Femur (tissue), 1 donor: ENCODE data around the gene SPATA31C1.
"Not testable (repeated sequence)": the region's sequence is repeated elsewhere in the genome, so short reads cannot be mapped to it uniquely, and the experiment has no call there.

Experiments
- DNase-seq: peaks from one replicate; pipeline ENCODE4 v3.0.0-alpha.2; 2017

Gene SPATA31C1

DNA sequence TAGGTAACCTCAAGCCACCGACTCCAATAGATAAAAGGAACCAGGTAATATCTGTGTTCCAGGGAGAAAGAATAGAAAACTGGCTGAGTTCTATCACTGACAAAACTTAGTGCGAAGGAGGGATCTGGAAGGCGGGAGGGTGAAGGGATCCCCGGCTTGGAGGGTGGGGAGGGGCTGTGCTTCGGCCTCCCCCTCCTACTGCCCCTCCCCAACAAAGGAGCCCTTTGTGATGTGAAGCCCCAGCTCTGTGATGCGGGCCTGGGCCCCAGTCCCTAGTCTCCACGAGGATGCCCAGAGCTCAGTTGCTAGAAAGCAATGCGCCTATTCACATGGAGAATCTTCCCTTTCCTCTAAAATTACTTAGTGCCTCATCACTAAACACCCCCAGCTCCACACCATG is at the start of gene SPATA31C1:
Gene SPATA31C1 (plus strand): TSS at position 301 of the 400 bp plus-strand sequence.
- not testable (repeated sequence) for DNase-seq

DNA sequence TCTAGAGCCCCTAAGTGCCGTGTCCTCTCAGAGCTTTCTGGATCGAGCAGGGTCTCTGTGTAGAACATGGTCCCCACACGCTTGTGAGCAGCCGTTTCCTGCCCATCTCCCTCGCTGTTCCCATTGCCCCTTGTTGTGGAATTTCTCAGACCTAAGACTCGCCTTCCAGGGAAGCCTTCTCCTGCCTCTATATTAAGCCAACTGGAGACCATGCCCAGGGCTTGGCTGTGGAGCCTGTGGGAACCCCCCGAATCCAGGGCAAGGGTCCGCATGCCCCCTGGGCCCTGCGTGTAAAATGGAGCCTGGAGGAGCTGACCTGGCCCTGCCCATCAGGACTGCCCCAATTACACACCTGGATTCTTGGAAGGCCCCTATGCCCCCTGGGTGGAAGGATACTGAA is 49.6 kb upstream of the SPATA31C1 start:
- no peak for DNase-seq

DNA sequence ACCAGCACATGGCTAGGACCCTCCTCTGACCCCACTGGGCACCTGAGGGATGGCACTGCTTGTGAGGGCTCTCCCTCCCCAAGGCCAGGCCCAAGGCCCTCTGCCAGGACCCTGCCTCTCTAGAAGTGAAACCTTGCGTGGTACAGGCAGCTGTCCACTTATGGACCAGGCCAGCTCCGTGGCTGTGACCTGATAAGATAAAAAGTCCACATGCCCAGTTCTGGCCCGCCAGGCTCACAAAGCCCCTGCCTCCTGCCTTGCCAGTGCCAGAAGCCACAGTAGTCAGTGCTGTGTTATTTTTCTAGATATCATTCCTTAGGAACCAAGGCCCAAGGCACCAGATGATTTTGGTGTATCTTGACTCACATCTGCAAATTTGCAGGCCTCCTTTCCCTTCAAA is 49.1 kb upstream of the SPATA31C1 start:
- no peak for DNase-seq

DNA sequence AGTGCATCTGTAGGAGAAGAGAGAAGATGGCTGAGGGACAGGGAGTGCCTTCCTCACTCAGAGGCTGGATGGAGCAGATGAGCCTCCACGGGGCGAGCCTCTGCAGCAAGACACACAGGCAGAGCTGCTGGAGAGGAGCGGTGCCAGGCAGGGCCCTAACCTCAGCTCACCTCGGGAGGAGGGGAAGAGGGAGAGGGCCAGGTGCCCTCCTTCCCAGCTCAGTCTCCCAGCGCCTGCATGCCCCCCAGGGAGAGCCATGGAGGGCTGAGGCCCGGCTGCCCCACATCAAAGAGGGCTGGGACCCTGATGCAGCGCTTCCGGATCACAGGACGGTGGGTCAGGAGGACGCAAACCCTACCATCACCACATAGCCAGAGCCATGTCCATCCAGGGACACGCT is 48.7 kb upstream of the SPATA31C1 start:
- DNase-seq, result no peak

DNA sequence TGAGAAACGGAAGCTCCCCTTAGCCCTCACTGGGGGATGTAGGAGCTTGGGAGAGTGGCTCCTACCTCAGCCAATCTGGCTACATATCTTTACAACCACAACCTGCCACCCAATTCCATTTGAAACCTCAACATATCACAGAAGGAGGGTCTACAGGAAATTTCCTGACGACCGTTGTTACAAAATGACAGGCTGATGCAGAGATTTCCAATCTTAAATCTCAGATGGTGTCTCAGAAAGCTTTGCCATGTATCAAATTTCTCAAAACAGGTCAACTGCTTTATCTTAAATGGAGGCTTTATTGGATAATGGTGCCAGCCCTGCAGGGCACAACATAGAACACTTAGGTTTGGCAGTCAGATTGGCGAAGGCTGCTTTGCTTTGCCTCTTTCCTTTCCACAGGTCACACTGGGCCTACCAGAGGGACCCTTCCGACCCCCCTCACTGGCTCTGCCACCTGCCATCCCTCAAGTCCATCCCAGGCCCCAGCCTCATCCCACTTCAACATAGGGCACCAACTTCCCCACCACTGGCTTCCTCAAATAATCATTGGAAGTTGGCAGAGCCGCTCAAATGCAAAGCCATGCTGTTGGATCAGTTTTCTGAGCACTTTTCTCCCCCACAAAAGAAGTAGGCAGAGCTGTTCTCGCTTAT is 46.2 kb upstream of the SPATA31C1 start:
- no peak for DNase-seq

DNA sequence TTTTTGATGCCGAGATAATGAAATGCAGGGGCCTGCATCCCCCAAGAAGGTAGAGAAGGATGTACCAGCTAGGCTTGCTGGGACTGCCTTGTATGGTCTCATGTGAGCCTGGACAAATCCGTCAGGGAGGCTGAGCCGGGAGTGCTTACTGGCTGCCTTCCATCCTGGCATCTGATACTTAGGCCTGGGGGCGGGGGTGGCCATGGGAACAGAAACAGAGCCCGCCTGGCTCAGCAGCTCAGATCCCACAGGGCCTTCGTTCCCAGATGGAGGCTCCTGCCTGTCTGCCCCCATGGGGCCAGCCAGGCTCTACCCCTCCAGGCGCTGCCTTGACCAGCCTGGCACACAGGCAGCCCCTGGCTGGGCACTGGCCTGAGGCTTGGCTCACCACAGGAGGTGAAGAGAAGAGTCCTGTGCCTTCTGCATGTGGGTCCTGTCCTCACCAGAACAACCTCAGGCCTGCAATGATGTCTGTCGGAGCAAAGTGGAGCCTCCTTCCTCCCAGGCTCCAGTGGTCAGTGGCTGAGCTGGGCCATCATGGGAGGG is 45.6 kb upstream of the SPATA31C1 start:
- DNase-seq, result peak; percentile 53

DNA sequence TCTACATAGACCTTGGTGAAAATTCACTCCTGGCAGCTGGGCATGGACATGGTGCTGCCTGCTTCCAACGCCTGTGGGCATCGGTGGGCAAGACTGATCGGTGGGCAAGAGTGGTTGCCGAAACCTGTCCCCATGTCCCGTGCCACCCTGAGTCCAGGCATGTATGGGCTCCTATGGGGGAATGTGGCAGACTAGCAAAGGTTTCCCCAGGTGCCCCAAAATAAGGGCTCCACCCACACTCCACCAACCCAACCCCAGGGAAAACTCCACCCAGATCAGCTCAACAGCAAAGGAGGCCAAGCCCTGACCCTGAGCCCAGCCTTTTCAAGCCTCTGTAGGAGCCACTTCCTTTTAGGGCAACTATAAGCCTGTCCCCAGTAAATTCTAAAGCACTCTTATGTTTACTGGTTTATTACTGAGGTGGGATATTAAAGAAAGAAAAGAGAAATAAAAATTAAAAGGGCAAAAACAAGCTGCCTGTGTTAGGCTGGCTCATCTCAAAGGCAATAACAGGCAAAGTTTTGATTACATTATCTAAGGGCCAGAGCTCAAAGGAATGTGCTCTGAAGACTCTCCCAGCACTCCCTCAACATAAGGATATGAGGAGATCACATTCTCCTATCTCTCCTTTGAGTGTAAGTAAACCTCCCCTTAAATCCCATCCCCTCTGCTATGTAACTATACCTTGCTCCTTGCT is 44.0 kb upstream of the SPATA31C1 start:
- no peak for DNase-seq

DNA sequence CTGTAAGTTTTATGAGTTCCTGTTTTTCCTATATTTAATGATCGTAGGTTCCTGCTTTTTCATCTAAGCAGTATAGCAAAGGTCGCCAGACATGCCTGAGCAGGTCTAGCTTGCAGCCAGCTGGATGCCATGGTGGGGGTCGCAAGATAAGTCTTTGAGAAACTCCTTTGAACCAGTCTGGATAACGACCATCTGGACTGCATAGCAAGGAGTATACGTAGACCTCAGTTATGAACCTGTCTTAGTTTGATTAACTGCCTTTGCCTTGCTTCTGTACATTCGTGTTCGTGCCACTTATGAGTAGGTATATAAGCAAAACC is 43.5 kb upstream of the SPATA31C1 start:
- DNase-seq, result no peak

DNA sequence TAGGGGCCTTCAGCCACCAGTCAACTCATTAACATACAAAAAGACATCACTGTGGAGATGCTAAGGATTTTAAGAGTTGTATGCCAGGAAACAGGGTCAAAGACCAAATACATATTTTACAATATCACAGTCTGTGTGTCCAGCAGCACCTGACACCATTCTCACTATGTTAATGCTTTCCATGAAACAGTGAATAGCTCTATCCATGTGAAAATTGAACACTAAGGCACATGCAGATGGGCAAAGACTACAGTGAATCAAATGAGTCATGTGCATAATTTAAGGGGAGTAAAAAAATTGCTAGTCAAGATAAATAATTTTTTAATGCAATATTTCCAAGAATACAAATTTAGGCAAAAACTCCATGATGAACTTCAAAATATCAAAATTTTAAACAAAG is 42.7 kb upstream of the SPATA31C1 start:
- DNase-seq, result no peak

DNA sequence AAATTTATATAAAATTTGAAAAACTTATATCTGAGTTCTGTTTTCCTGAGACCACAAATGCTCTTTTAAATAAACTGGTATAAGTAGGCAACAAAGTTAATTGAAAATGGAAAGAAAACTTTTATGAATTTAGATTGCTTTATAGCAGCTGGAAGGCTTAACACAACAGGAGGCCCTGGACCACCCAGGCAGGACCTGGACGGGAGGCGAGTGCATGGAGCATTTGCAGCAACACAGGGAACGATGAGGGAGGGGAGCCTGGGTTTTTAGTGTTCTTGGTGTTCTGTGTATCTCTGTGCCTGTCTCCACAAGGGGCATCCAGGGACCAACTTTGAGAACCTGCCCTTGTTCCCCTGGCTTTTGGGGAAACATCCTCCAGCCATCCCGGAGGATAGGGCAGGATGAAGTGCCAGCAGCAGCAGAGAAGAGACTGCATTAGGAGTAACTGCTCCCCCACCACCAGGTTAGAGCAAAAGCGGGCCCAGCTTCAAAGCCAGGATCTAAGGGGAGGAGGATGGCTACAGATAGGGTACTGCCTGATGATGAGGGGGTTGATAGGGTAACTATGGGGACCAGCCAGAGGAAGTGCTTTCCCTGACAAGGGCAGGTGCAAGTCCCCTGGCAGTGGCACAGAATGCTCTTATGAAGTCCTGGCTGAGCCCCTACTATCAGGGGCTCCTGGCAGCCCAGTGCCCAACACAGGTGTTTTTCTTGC is 41.8 kb upstream of the SPATA31C1 start:
- DNase-seq, result peak; percentile 34

DNA sequence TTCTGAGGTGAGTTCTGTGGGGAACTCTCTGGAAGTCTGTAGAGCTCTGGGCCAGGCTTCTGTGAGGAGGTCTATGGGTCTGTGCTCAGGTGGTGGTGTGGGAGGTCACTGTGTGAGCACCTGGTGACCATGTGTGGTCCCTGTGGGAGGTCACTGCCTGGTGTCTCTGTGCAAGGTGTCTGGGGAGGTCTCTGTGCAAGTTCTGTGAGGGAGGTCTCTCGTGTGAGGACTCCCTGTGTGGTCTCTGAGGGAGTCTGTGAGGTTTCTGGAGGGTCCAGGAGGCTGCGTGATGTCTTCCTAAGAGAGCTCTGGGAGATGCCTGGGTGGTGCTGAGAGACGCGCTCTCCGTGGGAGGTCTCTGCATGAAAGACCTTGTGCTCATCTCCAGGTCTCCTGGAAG is 41.1 kb upstream of the SPATA31C1 start:
- peak; percentile 8 for DNase-seq

DNA sequence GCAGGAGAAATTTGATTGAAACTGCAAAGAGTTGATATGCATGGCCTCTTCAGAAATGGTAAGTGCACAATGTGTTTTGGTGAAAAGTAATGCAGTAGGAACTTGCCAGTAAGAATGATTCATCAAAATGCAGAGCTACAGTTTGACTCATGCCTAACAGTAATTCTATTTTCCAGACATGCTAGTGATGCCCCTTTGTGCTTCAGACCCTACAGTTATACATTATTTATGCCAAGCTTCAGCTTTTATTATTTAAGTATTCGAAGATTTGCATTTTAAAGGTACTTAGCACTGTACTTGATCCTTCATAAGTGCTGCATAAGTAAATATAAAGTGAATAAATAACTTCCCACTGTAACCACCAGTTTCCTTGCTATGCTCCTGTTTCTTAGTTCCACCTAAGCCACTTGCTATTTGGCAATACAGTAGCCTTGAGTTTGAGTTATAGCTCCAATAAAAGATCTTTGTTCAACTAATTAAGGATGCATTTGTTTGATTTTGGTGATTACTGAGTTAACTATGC is 38.7 kb upstream of the SPATA31C1 start:
- DNase-seq, result no peak

DNA sequence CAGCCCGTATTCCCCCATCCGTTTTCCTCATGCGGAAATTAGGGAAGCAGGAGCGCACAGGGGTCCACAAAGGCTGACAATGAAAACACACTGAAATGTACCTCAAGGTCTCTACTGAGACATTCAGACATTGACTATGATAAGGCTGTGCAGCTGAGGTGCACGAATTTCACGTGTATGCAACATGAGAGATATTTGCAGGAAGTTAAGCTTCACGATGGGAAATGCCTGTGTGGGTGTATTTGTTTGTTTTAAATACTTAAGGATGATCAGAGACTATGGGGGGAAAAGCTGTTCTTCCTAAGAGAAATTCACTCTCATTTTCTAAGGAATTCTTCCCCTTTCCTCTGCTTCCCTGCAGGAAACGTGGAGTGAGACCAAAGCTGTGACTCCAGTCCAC is 37.6 kb upstream of the SPATA31C1 start:
- DNase-seq, result no peak

DNA sequence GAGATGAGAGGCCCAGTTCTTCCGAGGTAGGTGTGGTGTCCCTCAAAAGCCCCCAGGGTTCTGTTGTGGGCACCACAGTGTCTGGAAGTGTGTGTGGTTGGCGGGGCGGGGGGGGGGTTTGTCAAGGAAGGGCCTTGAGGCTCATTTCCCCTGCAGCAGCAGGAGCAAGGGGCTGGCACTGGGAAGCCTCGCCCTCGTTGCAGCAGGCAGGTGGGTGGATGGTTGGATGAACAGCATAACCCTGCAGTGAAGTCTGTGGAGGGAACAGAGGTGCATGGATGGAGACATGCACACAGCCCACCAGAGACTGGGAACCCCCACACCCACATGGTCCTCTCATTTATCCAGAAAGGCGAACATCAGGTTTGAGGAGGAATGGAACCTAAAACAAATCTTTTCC is 37.1 kb upstream of the SPATA31C1 start:
- no peak for DNase-seq

DNA sequence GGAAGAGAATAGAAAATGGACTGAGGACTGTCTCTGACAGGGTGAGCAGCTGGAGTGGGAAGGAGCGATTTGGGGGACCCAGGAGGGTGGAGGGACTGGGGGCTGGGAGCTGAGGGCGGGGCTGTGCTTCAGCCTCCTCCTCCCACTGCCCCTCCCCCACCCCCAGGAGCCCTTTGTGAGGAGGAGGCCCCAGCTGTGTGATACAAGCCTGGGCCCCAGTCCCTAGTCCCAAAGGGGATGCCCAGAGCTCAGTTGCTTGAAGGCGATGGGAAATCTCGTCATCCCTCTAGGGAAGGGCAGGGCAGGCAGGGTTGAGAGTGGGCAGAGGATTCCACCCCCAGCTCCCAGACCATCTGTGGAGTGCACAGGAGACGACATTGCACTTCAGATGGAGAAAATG is 35.1 kb upstream of the SPATA31C1 start, which contains the start of gene SPATA31E1:
Gene SPATA31E1 (plus strand): TSS at position 251 of the 400 bp plus-strand sequence. CDS start 15 bp downstream, at position 266.
- DNase-seq, result peak; percentile 15

DNA sequence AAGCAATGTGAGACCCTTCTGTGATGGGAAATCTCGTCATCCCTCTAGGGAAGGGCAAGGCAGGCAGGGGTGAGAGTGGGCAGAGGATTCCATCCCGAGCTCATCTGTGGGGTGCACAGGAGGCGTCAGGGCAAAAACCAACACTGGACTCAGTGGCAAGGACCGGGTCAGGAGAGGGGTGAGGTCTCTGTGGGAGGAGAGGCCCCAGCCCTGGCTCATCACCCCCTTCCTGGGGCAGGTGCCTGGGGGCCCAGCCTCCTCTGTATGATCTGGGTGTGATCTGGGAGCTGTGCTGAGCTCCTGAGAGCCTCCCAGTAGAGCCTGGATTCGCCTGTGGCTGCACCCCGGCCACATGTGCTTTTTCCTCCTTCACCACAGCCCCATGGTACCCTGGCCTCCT is 34.5 kb upstream of the SPATA31C1 start:
- peak; percentile 8 for DNase-seq

DNA sequence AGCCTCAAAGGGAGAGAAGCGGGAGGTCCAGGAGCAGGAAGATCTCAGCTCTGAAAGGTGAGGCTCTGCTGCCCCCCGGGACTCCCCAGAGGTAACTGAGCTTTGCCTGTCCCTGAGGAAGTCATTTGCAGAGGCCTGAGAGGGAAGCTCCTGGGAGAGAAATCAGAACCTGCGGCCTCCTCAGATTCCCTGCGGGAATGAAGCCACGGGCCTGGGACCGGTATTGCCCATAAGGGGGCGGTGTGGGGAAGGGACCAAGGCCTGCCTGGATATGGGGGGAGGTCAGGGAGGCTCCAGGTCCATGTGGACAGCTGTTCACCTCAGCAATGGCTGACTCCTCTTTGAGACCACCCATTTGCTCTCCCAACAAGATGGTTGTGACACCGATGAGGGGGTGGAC is 33.8 kb upstream of the SPATA31C1 start:
- DNase-seq, result no peak

DNA sequence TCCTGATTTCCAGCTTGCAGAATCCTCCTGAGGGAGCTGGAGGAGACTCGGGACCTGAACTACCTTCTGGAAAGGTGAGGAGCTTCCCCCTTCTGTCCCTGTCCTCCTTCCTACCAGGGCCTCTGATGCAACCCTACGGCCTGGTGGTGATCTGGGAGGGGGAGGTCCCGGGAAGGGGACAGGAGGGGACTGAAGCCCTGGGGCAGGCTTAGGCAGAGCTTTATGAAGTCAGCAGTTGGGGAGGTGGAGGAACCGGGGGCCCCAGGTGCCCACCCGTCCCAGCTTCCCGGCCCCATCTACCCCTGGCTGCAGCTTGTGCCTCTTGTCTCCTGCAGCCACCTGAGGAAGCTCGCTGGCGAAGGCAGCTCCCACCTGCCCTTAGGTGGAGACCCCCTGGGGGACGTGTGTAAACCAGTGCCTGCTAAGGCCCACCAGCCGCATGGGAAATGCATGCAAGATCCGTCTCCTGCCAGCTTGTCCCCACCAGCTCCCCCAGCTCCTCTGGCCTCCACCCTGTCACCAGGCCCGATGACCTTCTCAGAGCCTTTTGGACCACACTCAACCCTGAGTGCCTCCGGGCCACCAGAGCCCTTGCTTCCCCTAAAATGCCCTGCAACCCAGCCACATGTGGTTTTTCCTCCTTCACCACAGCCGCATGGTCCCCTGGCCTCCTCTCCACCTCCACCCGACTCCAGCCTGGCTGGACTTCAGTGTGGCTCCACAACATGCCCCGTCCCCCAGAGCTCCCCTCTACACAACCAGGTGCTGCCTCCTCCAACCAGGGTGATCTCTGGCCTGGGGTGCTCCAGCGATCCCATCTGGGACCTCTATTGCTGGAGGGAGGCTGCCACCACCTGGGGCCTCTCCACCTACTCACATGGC is 32.9 kb upstream of the SPATA31C1 start:
- DNase-seq, result no peak

DNA sequence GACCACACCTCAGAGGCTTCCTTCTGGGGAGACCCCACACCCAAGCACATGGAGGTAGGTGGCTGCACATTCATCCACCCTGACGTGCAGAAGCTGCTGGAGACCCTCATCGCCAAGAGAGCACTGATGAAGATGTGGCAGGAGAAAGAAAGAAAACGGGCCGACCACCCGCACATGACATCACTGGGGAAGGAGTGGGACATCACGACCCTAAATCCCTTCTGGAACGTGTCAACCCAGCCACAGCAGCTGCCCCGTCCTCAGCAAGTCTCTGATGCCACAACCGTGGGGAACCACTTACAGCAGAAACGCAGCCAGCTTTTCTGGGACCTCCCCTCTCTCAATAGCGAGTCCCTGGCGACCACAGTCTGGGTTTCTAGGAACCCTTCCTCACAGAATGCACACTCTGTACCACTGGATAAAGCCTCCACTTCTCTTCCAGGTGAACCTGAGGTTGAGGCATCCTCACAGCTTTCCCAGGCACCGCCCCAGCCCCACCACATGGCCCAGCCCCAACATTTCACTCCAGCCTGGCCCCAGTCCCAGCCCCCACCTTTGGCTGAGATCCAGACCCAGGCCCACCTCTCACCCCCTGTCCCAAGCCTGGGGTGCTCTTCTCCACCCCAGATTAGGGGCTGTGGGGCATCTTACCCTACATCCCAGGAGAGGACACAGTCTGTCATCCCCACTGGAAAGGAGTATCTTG is 32.1 kb upstream of the SPATA31C1 start:
- no peak for DNase-seq

DNA sequence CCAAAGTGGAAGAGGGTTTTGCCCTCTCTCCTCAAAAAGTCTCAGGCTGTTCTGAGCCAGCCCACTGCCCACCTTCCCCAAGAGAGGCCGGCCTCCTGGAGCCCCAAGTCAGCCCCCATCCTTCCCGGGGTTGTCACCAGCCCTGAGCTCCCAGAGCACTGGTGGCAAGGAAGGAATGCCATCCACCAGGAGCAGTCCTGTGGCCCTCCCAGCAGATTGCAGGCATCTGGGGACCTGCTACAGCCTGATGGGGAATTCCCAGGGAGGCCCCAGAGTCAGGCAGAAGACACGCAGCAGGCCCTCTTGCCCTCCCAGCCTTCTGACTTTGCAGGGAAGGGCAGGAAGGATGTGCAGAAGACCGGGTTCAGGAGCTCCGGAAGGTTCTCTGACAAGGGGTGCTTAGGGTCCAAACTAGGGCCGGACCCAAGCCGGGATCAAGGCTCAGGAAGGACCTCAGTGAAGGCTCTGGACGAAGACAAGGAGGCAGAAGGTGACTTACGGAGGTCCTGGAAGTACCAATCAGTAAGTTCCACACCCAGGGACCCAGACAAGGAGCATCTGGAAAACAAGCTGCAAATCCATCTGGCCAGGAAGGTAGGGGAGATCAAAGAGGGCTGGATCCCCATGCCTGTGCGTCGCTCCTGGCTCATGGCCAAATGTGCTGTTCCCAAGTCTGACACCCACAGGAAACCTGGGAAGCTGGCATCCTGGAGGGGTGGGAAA is 31.4 kb upstream of the SPATA31C1 start:
- DNase-seq, result no peak

DNA sequence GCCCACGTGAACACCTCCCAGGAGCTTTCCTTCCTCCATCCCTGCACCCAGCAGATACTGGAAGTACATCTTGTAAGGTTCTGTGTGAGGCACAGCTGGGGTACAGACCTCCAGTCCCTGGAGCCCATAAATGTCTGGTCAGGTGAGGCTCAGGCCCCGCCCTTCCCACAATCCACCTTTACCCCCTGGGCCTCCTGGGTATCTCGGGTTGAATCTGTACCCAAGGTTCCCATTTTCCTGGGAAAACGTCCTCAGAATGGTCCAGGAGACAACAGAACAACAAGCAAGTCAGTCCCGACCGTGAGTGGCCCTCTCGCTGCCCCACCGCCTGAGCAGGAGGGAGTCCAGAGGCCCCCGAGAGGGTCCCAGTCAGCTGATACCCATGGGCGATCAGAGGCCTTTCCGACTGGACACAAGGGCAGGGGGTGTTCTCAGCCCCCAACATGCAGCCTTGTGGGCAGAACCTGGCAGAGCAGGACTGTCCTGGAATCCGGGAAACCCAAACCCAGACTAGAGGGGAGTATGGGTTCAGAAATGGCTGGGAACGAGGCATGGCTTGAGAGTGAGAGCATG is 30.7 kb upstream of the SPATA31C1 start:
- no peak for DNase-seq
